ENCODE measurements around the gene SEPTIN10. TPM values are rescaled to one million over a fixed set of nuclear protein-coding genes. Genes with fewer than 3 reads are reported as not detected.
A peak's percentile ranks its signal among the peaks of the same experiment; 100 is the strongest.

SEPTIN10 gene
- total and polyA plus RNA-seq, 2 experiments from 2014 or later, result 60.0 to 77.3 TPM

GRCh38 chr2:109619032-109619615 is 5.4 kb upstream of the SEPTIN10 start:
- Histone ChIP-seq H3K9me3 (ENCODE audit: low read depth) (no peaks in the 10 kb centered on the region), H3K27ac (no peak overlapping the region), H3K4me1 (ENCODE audit: low read depth) (peaks cover 7% of the 10 kb centered on the region), H3K27me3 (peaks cover 9% of the 10 kb centered on the region), H3K4me3 (no peak overlapping the region), H3K36me3 (no peaks in the 10 kb centered on the region)
- no peak for DNase-seq (ENCODE audit: low read depth in 1 of 2, low spot score in 1 of 2)
- TF ChIP-seq CTCF (IDR thresholded peaks at IDR 0.05; ENCODE audit: low read depth, low read length), result no peak

- Histone ChIP-seq H3K4me1 (ENCODE audit: low read depth) (peaks cover 13% of the 10 kb centered on the region), H3K4me3 (peak overlapping the region; percentile 98), H3K36me3 (no peaks in the 10 kb centered on the region), H3K27ac (no peak overlapping the region), H3K9me3 (ENCODE audit: low read depth) (no peaks in the 10 kb centered on the region), H3K27me3 (peaks cover 9% of the 10 kb centered on the region)
- no peak for TF ChIP-seq CTCF (IDR thresholded peaks at IDR 0.05; ENCODE audit: low read depth, low read length)
- DNase-seq (ENCODE audit: low read depth in 1 of 2, low spot score in 1 of 2), result no peak
These were observed 2.4 kb upstream of the SEPTIN10 start for GRCh38 chr2:109616184-109616583.

GRCh38 chr2:109615637-109616144 is 1.9 kb upstream of the SEPTIN10 start:
- H3K36me3 ChIP-seq, result no peaks in the 10 kb centered on the region
- no peaks in the 10 kb centered on the region for H3K9me3 ChIP-seq (ENCODE audit: low read depth)
- peak overlapping the region; percentile 98 for H3K4me3 ChIP-seq
- H3K4me1 ChIP-seq (ENCODE audit: low read depth), result peaks cover 13% of the 10 kb centered on the region
- no peak overlapping the region for H3K27ac ChIP-seq
- peaks cover 9% of the 10 kb centered on the region for H3K27me3 ChIP-seq
- TF ChIP-seq CTCF (IDR thresholded peaks at IDR 0.05; ENCODE audit: low read depth, low read length), result peak; percentile 15
- no peak for DNase-seq (ENCODE audit: low read depth in 1 of 2, low spot score in 1 of 2)

- peaks cover 9% of the 10 kb centered on the region for H3K27me3 ChIP-seq
- peak overlapping the region; percentile 84 for H3K27ac ChIP-seq
- H3K4me3 ChIP-seq, result peak overlapping the region; percentile 98
These were observed 1.2 kb upstream of the SEPTIN10 start for GRCh38 chr2:109614715-109615636.

More at GRCh38 chr2:109614715-109615636, 1.2 kb upstream of the SEPTIN10 start:
- H3K36me3 ChIP-seq, result no peaks in the 10 kb centered on the region
- H3K4me1 ChIP-seq (ENCODE audit: low read depth), result peaks cover 13% of the 10 kb centered on the region
- TF ChIP-seq CTCF (IDR thresholded peaks at IDR 0.05; ENCODE audit: low read depth, low read length), result no peak
- peak; percentile 42 to 45 for DNase-seq (ENCODE audit: low read depth in 1 of 2, low spot score in 1 of 2)
- H3K9me3 ChIP-seq (ENCODE audit: low read depth), result no peaks in the 10 kb centered on the region

All from cardiac muscle cell (in vitro differentiated cells and primary cell).